Panc1 (cell line): Measurements from ENCODE around the gene ZNF808.

Source experiments
- POLR2AphosphoS5 ChIP-seq: IDR thresholded peaks from 2 replicates; pipeline ENCODE4 v1.6.1; 2012; ENCODE audit warnings: mild to moderate bottlenecking, low read depth, low read length, moderate library complexity
- TF ChIP-seq, protein P1 (sequence below): fragments of 450-650 bp; IDR thresholded peaks from 2 replicates; pipeline ENCODE4 v1.5.1; 2017; ENCODE audit warnings: mild to moderate bottlenecking

DNA sequence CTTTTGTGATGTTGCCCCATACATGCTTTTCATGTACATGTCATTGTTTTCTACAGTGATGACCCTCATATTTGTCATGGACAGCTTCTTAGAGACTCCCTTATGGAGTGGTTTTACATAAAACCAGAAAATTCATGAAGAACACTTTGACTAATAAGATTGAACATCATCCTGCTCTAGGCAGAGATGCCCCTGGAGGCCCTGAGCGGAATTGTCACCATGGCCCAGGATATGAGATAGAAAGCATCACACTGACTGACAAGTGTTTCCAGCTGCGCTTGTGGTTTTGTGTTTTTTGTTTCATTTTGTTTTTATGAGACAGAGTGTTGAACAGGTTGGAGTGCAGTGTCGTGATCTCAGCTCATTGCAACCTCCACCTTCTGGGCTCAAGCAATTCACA lies 64.8 kb downstream of the ZNF808 start:
- TF ChIP-seq, protein P1, sequence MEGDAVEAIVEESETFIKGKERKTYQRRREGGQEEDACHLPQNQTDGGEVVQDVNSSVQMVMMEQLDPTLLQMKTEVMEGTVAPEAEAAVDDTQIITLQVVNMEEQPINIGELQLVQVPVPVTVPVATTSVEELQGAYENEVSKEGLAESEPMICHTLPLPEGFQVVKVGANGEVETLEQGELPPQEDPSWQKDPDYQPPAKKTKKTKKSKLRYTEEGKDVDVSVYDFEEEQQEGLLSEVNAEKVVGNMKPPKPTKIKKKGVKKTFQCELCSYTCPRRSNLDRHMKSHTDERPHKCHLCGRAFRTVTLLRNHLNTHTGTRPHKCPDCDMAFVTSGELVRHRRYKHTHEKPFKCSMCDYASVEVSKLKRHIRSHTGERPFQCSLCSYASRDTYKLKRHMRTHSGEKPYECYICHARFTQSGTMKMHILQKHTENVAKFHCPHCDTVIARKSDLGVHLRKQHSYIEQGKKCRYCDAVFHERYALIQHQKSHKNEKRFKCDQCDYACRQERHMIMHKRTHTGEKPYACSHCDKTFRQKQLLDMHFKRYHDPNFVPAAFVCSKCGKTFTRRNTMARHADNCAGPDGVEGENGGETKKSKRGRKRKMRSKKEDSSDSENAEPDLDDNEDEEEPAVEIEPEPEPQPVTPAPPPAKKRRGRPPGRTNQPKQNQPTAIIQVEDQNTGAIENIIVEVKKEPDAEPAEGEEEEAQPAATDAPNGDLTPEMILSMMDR, result no peak
- TF ChIP-seq POLR2AphosphoS5, result no peak
